SK-N-MC (cell line): ENCODE data around the gene CTBP2.

ENCODE experiments used
- DNase-seq: peaks from one replicate; pipeline ENCODE4 v3.0.0-alpha.2; 2011; ENCODE audit warnings: low read depth, low spot score
- H3K27ac ChIP-seq: fragments of 200-600 bp; sonication (generic); 2 replicates; pipeline ENCODE4 v1.5.1; 2016; ENCODE audit warnings: mixed run types
- H3K36me3 ChIP-seq: fragments of 200-600 bp; sonication (generic); 2 replicates; pipeline ENCODE4 v1.6.1; 2017; ENCODE audit warnings: antibody characterized with exemption, low read length, mixed read lengths; ENCODE audit not compliant: insufficient read depth
- H3K4me3 ChIP-seq: fragments of 200-600 bp; sonication (generic); 2 replicates; pipeline ENCODE4 v1.5.1; 2016
- H3K9ac ChIP-seq: fragments of 200-600 bp; sonication (generic); 2 replicates; pipeline ENCODE4 v1.8.0; 2017; ENCODE audit warnings: mixed run types, mixed read lengths; ENCODE audit not compliant: insufficient read length
- H3K9me3 ChIP-seq: fragments of 200-600 bp; sonication (generic); 2 replicates; pipeline ENCODE4 v1.6.1; 2017; ENCODE audit warnings: low read depth, mild to moderate bottlenecking, antibody characterized with exemption, low read length, moderate library complexity, mixed read lengths
- EZH2 ChIP-seq: fragments of 200-600 bp; sonication (generic); IDR thresholded peaks from one replicate; pipeline ENCODE4 v1.6.1; 2017; ENCODE audit warnings: antibody characterized with exemption
- FOXP2 ChIP-seq: optimal IDR thresholded peaks from 2 replicates; pipeline ENCODE3; 2011; ENCODE audit warnings: mild to moderate bottlenecking, moderate library complexity; ENCODE audit not compliant: insufficient read depth; ENCODE audit errors: extremely low read length, control extremely low read depth
- POLR2AphosphoS5 ChIP-seq: IDR thresholded peaks from 2 replicates; pipeline ENCODE4 v1.6.1; 2012; ENCODE audit warnings: mild to moderate bottlenecking, low read depth, low read length, borderline replicate concordance

The CTBP2 gene

GRCh38 chr10:124956764-124957163 lies 203.6 kb downstream of the CTBP2 start:
- Histone ChIP-seq H3K9ac (no peak overlapping the region), H3K36me3 (no peaks in the 10 kb centered on the region), H3K4me3 (no peak overlapping the region), H3K27ac (no peak overlapping the region), H3K9me3 (no peaks in the 10 kb centered on the region)
- no peak for TF ChIP-seq POLR2AphosphoS5
- no peak for TF ChIP-seq FOXP2
- TF ChIP-seq EZH2 = no peak
- no peak for DNase-seq

GRCh38 chr10:124955868-124956267 lies 204.5 kb downstream of the CTBP2 start:
- no peaks in the 10 kb centered on the region for H3K36me3 ChIP-seq
- H3K9ac ChIP-seq = no peak overlapping the region
- no peak overlapping the region for H3K27ac ChIP-seq
- H3K9me3 ChIP-seq = no peaks in the 10 kb centered on the region
- TF ChIP-seq EZH2 (no peak), POLR2AphosphoS5 (no peak), FOXP2 (no peak)
- H3K4me3 ChIP-seq = no peak overlapping the region
- DNase-seq = no peak

GRCh38 chr10:124955243-124955642 lies 205.1 kb downstream of the CTBP2 start:
- H3K4me3 ChIP-seq = no peak overlapping the region
- TF ChIP-seq FOXP2 (no peak), EZH2 (no peak), POLR2AphosphoS5 (no peak)
- no peaks in the 10 kb centered on the region for H3K9me3 ChIP-seq
- no peak overlapping the region for H3K9ac ChIP-seq
- DNase-seq = no peak
- no peak overlapping the region for H3K27ac ChIP-seq
- no peaks in the 10 kb centered on the region for H3K36me3 ChIP-seq

- H3K9ac ChIP-seq = no peak overlapping the region
- H3K36me3 ChIP-seq = no peaks in the 10 kb centered on the region
- H3K27ac ChIP-seq = no peak overlapping the region
- H3K9me3 ChIP-seq = no peaks in the 10 kb centered on the region
- H3K4me3 ChIP-seq = no peak overlapping the region
- DNase-seq = no peak
- TF ChIP-seq FOXP2 (no peak), EZH2 (no peak), POLR2AphosphoS5 (no peak)
These were observed 206.9 kb downstream of the CTBP2 start for GRCh38 chr10:124953421-124953820.

GRCh38 chr10:124952123-124952522 lies 208.2 kb downstream of the CTBP2 start:
- peak; percentile 18 for DNase-seq
- Histone ChIP-seq H3K36me3 (no peaks in the 10 kb centered on the region), H3K9ac (no peak overlapping the region), H3K9me3 (no peaks in the 10 kb centered on the region), H3K27ac (no peak overlapping the region), H3K4me3 (no peak overlapping the region)
- TF ChIP-seq FOXP2 (no peak), POLR2AphosphoS5 (no peak), EZH2 (no peak)

- TF ChIP-seq EZH2 = no peak
- TF ChIP-seq FOXP2 = no peak
- no peak for TF ChIP-seq POLR2AphosphoS5
- Histone ChIP-seq H3K36me3 (no peaks in the 10 kb centered on the region), H3K9me3 (no peaks in the 10 kb centered on the region), H3K4me3 (no peak overlapping the region), H3K27ac (no peak overlapping the region), H3K9ac (no peak overlapping the region)
- DNase-seq = no peak
These were observed 210.8 kb downstream of the CTBP2 start for GRCh38 chr10:124949543-124949942.

GRCh38 chr10:124946945-124947344 lies 213.4 kb downstream of the CTBP2 start:
- TF ChIP-seq FOXP2 (no peak), POLR2AphosphoS5 (no peak)
- Histone ChIP-seq H3K9ac (no peak overlapping the region), H3K27ac (no peak overlapping the region), H3K4me3 (no peak overlapping the region), H3K9me3 (no peaks in the 10 kb centered on the region), H3K36me3 (no peaks in the 10 kb centered on the region)
- no peak for DNase-seq

- Histone ChIP-seq H3K9ac (no peak overlapping the region), H3K9me3 (no peaks in the 10 kb centered on the region), H3K4me3 (no peak overlapping the region), H3K36me3 (no peaks in the 10 kb centered on the region), H3K27ac (no peak overlapping the region)
- TF ChIP-seq FOXP2 (no peak), EZH2 (no peak), POLR2AphosphoS5 (no peak)
- DNase-seq = no peak
These were observed 215.4 kb downstream of the CTBP2 start for GRCh38 chr10:124944982-124945381.

GRCh38 chr10:124943301-124944092 lies 216.9 kb downstream of the CTBP2 start:
- H3K36me3 ChIP-seq = no peaks in the 10 kb centered on the region
- no peak for DNase-seq
- H3K9ac ChIP-seq = no peak overlapping the region
- H3K27ac ChIP-seq = no peak overlapping the region
- no peak overlapping the region for H3K4me3 ChIP-seq
- no peaks in the 10 kb centered on the region for H3K9me3 ChIP-seq
- TF ChIP-seq POLR2AphosphoS5 (no peak), FOXP2 (no peak), EZH2 (no peak)
